HG02884 (cell line): Measurements from ENCODE around the gene MTERF4.

Experiments used
- ATAC-seq: cut with Tn5 transposase; IDR thresholded peaks from one replicate; pipeline ENCODE4 v1.9.1; 2021; ENCODE audit warnings: mild to moderate bottlenecking, moderate library complexity; ENCODE audit not compliant: unreplicated experiment

MTERF4 gene

DNA sequence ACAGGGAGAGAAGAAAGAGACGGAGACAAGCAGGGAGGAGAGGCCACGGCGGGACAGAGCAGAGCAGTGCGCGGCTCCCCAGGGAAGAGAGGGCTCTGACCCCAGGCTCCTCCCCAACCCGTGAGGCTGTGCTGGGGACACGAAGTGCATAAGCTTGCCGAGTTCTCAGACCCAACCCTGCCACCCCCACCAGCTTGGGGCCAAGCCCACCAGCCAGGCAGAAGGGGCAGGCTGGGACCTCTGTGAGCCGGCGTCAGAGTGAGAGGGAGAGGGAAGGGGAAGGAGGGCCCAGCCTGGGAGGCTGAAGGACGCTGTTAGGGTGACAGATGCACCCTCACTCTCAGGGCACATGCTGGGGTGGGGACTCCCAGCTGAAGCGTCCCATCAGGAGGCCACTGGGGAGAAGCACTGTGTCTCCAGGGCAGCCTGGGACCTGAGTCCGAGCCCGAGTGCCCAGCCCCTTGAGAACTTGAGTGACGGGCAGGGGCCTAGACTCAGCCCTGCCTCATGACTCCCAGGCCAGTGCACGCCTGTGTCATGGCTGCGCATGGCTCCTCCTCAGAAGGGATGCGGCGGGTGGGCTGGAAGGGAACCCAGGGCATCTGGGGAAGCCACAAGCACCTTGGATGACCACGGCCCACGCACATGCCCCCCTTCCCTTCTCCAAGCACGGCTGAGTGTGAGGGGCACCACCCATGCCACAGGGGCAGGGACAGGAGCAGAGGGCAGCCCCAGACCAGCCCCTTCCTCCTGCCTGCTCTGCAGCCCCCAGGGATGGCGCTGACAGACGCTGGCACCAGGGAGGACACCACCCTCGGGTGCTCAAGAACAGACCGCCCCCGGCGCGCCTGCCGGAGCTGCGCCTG, 31.0 kb downstream of the MTERF4 start:
- ATAC-seq: no peak

DNA sequence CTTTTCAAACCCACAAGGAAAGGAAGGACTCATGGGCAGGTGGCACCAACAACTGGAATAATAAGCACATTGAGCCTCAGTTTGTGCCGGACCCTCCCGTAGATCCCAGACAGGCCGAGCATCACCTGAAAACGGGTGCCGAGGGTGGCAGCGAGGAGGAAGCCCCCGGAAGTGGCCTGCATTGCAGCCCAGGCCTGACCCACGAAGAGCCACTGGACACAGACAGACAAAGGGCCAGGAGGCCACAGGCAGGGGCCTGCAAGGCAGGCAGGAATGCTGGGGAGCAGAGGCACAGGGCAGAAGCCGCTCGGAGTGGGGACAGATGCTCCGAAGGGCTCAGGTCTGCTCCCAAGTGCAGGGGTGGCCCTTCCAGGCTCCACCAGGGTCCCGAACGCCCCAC, 31.7 kb downstream of the MTERF4 start:
- no peak for ATAC-seq

DNA sequence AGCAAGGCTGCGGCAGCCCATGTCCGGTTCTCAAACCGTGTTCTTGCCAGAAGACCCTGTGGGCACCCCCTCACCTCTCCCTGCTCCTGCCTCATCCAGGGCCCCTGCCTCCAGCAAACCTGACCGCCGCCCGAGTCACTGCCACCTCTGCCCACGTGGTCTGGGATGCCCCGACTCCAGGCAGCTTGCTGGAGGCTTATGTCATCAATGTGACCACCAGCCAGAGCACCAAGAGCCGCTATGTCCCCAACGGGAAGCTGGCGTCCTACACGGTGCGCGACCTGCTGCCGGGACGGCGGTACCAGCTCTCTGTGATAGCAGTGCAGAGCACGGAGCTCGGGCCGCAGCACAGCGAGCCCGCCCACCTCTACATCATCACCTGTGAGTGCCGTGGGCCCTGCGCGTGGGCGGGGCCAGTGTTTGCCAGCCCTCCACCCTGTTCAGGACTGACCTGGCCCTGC, 32.2 kb downstream of the MTERF4 start:
- no peak for ATAC-seq

DNA sequence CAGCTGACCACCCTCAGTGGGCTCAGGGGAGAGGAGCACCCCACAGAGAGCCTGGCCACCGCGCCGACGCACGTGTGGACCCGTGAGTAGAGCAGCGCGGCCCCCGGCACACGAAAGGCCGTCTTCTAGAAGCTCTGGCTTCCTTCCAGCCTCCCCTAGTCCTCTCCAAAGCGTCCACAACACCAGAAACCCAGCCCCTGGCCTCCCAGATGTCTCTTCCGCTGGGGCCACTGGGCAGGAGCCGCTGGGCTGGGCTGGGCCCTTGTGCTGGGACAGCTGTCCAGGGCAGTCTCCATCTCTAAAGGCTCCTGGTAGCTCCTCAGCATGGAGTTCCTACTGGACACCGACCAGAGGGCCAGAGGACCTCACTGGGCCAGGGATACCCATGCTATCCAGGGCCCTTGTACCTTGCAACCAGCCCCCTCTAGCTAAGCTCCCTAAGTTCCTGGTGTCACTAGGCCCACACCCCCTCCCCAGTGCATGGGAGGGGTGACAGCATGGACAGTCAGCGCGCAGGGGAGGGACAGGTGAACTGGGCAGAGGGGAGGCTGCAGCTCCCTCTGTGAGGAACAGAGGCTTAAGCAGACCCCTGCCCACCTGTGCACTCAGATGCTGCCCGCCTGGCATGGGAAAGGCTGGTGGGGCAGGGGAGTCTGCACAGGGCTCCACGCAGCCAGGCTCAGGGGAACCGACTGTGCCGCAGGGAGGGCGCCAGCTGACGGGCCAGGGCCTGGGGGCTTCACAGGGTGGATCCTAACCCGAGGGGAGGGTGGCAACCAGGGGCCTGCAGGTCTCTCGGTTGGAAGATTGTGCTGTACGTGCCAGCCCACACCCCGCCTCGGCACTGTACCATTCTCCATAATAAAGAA, 32.9 kb downstream of the MTERF4 start:
- no peak for ATAC-seq

DNA sequence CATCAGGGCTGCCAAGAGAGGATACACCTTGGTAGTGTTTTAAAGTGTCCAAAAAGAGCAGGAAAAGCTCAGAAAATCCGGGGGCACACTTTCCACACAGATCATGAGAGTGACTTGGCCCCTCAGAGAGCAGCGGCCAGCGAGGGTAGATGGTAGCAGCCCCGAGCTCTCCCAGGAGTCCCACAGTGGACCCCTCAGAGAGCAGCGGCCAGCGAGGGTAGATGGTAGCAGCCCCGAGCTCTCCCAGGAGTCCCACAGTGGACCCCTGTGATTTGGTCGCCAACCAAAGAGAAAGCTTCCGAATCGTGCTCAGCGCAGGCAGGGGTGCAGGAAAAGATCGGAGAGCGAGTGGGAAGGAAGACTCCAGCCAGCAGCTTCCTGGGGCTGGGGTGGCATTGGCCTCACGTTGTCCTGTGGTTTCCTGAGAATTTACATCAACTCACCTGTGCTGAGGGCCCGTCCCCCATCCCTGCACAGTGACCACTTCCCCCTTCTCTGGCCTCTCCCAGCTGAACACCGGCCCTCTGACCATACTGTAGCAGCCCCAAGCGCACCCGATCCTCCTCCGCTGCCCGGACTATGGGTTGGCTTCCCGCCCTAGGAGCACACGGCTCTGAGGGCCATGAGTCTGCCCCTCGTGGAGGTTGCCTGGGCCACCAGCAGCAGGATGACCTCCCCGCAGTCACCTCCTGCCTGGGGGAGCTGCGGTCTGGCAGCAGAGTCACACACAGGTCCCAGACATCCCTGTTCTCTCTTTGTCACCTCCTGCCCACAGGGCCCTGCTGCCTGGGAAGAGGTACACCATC, 33.7 kb downstream of the MTERF4 start:
- ATAC-seq: no peak

DNA sequence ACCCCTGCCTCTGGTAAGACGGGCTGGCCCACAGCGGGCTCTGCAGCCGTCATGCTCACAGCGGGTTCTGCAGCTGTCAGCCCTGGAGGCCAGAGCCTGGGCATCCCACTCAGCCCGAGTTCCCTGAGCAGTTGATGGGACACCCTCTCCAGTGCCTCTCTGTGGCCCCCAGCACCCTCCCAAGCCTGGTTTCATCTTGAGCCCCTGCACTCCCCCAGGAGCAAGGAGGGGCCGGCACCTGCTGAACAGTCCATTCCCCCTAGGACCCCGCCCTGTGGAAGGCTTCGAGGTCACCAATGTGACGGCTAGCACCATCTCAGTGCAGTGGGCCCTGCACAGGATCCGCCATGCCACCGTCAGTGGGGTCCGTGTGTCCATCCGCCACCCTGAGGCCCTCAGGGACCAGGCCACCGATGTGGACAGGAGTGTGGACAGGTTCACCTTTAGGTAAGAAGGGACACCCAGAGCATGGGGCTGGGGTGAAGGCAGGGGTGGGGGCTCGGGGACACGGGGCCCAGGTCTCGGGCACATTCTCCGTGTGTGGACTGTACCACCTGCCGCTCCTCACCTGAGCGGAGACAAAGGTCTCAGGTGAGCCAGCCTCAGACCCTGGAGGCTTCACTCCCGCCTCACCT, 34.5 kb downstream of the MTERF4 start:
- ATAC-seq: no peak

DNA sequence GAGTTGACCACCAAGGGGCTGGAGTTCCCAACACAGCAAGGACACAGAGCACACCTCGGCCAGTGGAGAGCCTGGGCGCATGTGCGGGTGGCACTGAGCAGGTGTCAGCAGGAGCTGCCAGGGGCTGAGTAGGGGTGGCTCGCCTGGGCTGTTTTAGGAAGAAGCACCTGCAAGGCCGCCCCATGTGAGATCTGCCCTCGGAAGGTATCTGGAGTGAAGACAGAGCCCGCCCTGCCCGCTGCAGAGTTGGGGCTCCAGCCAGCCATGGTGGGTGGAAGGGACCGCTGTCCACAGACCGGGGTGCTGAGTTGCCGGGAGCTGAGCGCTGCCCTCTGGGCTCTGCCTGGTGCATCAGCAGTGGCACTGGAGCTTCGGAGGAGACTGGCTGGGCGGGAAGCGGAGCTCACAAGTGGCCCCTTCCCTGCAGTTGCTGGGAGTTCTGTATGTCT, 35.2 kb downstream of the MTERF4 start:
- ATAC-seq: no peak

DNA sequence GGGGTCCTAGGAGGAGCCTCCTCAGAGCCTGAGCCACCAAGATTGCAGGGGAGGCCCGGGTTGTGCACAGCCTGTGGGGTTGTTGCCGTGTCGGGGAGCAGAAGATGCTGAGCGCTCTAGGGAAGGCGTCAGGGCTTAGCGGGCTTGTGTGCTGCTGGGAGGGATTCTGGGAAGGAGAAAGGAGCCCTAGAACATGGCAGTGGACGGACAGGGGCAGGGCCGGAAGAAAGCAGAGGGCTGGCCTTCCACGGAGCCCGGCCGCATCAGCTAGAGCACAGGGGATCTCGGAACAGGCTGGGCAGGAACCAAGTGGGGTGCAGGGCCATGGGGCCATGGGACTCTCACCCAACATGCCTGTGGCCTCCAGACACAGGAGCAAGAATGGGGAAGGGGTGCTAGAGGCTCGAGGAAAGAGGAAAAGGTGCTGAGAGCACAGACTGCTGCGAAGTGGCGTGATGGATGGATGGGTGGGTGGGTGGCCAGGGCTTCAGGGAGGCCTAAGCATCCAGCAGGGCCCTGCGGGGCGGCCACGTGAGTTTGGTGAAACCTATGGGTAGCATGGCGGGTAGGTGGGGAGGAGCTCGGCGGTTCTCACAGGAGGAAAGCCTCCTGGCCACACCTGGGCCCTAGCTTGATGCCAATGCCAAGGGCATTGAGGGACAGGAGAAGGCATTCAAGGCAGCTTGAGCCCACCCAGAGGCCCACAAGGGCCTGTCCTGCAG, 35.8 kb downstream of the MTERF4 start:
- no peak for ATAC-seq

DNA sequence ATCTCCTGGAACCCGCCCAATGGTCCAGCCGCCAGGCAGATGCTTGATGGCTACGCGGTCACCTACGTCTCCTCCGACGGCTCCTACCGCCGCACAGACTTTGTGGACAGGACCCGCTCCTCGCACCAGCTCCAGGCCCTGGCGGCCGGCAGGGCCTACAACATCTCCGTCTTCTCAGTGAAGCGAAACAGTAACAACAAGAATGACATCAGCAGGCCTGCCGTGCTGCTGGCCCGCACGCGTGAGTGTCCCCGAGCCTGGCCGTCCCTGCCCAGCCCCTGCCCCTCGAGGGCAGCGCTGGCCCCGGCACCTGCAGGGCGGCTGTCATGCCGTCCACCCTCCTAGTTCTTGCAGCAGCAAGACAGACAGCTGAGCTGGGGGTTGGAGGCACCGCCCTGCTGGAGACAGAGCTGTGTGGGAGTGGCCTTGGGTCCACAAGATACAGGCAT, 36.7 kb downstream of the MTERF4 start:
- ATAC-seq: no peak

DNA sequence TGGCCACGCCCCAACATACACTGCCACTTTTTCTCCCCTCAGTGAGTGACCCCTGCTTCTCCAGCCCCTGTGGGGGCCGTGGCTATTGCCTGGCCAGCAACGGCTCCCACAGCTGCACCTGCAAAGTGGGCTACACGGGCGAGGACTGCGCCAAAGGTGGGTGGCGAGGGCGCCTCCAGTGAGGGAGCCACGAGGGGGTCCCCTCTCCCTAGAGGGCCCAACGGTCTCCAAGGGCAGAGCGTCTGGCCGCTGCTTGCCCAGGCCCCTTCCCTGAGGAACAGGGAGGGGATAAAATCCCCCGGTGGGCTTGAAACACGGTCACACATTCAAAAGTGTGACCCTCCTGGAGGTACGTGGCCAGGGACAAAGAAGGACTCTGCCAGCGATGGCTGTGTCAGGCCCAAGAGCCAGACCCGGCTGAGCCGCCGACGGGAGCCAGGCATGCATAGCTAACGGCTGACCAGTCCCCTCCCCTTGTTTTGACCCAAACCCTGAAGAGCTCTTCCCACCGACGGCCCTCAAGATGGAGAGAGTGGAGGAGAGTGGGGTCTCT, 37.2 kb downstream of the MTERF4 start:
- ATAC-seq: no peak

DNA sequence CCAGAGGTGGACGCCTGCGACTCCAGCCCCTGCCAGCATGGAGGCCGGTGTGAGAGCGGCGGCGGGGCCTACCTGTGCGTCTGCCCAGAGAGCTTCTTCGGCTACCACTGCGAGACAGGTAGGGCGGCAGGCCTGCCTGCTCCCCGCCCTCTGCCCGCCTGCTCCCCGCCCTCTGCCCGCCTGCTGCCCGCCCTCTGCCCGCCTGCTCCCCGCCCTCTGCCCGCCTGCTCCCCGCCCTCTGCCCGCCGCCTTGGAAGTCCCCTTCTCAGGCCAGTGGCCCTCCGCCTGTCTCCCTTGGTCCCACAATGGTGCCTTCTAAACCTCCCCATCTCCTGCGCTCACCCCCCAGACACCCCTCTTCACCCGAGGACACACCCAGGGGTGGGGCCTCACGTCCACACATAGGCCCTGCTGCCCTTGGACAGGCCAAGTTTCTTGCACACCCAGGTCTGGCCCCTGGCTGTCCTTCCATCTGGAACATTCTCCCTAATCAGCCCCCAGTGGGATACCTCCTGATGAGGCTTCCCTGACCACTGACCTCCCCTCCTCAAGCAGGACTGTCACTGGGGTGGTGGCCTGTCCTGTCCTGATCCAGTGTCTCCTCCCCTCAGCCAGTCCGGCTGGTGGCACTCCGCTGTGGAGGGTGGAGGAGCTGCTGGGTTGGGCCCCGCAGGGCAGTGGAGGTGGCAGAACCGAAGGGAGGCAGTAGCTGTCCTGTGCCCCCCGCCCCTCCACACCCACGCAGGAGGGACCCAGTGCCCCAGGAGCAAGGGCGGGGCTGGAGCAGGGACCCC, 37.9 kb downstream of the MTERF4 start:
- no peak for ATAC-seq

DNA sequence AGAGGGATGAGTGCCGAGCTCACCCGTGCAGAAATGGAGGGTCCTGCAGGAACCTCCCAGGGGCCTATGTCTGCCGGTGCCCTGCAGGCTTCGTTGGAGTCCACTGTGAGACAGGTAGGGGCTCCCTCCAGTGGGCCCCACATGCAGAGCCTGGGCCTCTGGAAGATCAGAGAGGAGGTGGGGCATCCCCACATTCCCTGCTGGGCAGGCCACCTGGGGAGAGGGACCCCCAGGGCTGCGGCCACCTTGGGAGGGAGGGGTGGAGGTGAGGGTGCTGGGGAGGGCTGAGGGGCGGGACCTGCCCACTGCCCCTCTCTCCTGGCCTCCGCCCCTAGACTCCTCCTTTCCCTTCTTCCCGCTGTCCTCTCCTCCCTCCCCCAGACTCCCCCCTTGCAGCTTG, 38.5 kb downstream of the MTERF4 start:
- ATAC-seq: no peak

DNA sequence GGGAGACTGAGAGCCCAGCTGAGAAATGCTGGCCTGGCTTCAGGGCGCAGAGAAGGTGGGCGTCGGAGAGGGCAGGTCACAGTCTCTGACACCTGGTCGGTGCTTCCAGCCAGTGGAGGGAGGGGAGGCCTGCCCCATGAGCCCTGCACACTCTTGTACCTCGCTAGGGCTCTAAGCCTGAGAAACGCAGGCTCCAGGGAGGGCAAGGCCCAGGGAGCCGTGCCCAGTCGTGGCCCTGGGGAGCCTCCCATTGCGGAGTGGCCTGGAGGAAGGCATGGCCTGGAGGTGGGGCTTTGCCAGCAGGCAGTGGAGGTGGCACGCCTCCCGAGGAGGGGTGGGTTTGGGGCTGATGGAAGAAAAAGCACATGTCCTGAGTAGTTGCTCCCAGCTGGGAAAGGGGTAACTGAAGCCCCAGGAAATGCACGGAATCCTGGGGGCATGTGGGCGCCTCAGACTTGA, 39.0 kb downstream of the MTERF4 start:
- no peak for ATAC-seq

DNA sequence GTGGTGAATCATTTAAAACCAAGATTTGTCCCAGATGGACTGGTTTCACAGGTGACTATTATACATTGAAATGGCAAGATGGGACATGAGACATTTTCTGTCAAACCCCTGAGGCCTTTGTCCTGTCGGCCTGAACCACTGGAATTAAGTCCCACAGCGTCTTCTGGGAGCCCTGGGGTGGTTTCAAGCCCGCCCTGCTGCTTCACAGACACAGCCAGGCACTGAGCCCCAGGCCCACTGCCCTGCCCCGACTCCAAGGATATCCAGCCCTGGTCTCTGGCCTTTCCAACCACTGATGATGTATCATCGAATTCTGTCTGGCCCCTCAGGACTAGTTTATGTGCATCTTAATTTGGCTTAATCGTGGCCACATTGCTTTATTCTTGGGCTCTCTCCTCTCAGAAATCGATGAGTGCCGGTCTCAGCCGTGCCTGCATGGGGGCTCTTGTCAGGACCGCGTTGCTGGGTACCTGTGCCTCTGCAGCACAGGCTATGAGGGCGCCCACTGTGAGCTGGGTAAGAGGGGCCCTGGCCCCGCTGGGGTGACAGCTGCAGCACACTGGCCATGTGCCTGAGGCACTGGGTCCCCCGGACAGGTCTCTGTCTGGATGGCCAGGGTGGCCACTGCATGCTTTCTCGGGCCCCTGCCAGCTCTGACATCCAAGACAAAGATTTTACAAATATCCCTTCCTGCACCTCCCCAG, 39.5 kb downstream of the MTERF4 start:
- ATAC-seq: no peak

DNA sequence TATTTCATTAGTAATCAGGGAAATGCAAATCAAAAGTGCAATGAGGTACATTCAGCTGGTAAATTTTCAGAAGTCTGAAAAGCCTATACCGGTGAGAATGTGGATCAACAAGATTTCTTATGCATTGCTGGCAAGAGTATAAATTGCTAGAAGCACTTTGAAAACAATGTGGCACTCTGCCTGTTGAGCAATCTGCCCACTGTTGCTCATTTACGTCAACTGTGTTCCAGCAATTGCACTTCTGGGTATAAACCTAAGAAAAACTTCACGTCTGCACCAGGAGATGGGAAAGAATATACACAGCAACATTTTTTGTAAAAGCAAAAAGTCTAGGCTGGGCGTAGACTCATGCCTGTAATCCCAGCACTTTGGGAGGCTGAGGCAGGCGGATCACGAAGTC, 40.8 kb downstream of the MTERF4 start:
- ATAC-seq: no peak

DNA sequence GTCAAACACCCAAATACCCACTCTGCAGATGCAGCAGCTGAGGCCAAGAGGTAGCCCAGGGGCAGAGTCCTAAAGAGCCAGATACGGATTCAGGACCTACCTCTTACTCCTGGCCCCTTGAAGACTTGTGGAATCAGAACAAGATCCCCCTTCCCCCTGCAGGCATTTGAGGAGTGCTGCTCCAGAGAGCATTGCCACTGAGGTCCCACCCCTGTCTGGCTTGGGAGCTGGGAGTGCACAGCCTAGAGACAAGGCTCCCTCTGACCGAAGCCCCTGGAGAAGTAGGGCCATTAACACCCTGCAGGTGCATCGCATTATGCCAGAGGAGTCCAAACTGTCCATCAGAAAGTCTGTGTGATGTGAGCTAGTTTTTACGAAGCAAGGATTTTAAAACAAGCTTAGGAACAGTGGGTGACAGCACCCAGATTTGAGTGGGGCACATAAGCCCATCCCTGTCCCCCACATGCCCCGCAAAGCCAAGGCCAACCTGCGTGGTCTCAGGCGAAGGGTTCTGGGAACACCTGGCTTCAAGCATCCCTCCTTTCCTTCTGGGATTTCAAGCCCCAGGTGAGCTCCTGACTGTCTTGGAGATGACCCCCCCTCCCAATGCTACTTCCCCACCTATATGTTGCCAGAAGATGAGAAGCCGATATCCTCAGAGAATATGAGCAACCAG, 48.4 kb downstream of the MTERF4 start:
- no peak for ATAC-seq

DNA sequence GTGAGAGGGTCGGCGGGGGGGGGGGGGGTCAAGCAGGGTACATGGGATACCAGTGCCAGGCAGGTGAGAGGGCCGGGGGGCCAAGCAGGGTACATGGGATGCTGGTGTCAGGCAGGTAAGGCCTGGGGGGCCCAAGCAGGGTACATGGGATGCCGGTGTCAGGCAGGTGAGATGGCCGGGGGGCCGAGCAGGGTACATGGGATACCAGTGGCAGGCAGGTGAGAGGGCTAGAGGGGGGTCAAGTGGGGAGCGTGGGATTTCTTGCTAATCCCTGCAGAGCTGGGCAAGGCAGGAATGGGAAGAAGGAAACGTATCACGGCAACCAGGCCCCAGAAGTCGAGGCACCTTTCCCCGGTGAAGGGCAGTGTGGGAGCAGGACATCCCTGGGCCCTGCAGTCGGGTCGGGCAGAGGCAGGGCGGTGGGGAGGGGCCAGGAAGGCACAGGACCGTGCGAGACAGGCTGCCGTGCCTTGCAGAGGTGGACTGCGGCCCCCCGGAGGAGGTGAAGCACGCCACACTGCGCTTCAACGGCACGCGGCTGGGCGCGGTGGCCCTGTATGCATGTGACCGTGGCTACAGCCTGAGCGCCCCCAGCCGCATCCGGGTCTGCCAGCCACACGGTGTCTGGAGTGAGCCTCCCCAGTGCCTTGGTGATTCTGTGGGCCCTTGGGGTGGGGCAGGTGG, 49.3 kb downstream of the MTERF4 start:
- ATAC-seq: no peak
